HS-5 (cell line): ENCODE measurements around the gene FAM193B.

ENCODE experiments used
- DNase-seq: peaks from one replicate; pipeline ENCODE4 v3.0.0-alpha.2; 2012; ENCODE audit warnings: low read depth

Gene FAM193B

GRCh38 chr5:177515580-177515979, 38.8 kb downstream of the FAM193B start:
- no peak for DNase-seq

GRCh38 chr5:177514541-177514940, 39.8 kb downstream of the FAM193B start:
- no peak for DNase-seq

- DNase-seq: no peak
Observed at GRCh38 chr5:177513500-177513899, 40.9 kb downstream of the FAM193B start.

GRCh38 chr5:177512736-177513380, 41.5 kb downstream of the FAM193B start:
- no peak for DNase-seq

GRCh38 chr5:177511796-177512675, 42.3 kb downstream of the FAM193B start:
- DNase-seq: no peak

- DNase-seq: no peak
Observed at GRCh38 chr5:177511181-177511580, 43.2 kb downstream of the FAM193B start.

GRCh38 chr5:177510567-177511053, 43.8 kb downstream of the FAM193B start:
- no peak for DNase-seq

GRCh38 chr5:177509991-177510566, 44.3 kb downstream of the FAM193B start:
- no peak for DNase-seq

- no peak for DNase-seq
Observed at GRCh38 chr5:177509381-177509951, 44.9 kb downstream of the FAM193B start, which contains the start of gene DOK3. TSS of gene DOK3 (minus strand) at chr5:177509826. CDS start at chr5:177509540, 286 bp downstream.

GRCh38 chr5:177508837-177509236, 45.5 kb downstream of the FAM193B start:
- no peak for DNase-seq

GRCh38 chr5:177508221-177508611, 46.1 kb downstream of the FAM193B start:
- no peak for DNase-seq

GRCh38 chr5:177507596-177508220, 46.7 kb downstream of the FAM193B start:
- DNase-seq: no peak

- DNase-seq: no peak
Observed at GRCh38 chr5:177507165-177507564, 47.2 kb downstream of the FAM193B start.

GRCh38 chr5:177505075-177505474, 49.3 kb downstream of the FAM193B start:
- no peak for DNase-seq

GRCh38 chr5:177504086-177505056, 50.0 kb downstream of the FAM193B start:
- DNase-seq: no peak

- DNase-seq: no peak
Observed at GRCh38 chr5:177503351-177504085, 50.8 kb downstream of the FAM193B start.

- no peak for DNase-seq
Observed at GRCh38 chr5:177502886-177503285, 51.5 kb downstream of the FAM193B start.

- DNase-seq: no peak
Observed at GRCh38 chr5:177501874-177502678, 52.3 kb downstream of the FAM193B start.
